ENCODE data around the gene CDCA4.

The CDCA4 gene

GRCh38 chr14:105020815-105021655 lies at the start of gene CDCA4:
Gene CDCA4 (minus strand): TSS chr14:105021083. CDS start chr14:105011929, 9,154 bp downstream.
- Histone ChIP-seq H3K4me1 (ENCODE audit: control insufficient read depth, insufficient read depth, low read length) (peaks cover 23% of the 10 kb centered on the region), H3K36me3 (ENCODE audit: control insufficient read depth, insufficient read depth, low read length) (peaks cover 11% of the 10 kb centered on the region; the same call in 1 of the 2 replicates), H3K27ac (ENCODE audit: low read depth, low read length) (peak within 1 kb of the TSS; percentile 77), H3K4me3 (ENCODE audit: low read depth, low read length) (peak within 1 kb of the TSS; percentile 97), H3K9ac (ENCODE audit: low read length) (peak within 1 kb of the TSS; percentile 96), H3K27me3 (ENCODE audit: control insufficient read depth, insufficient read depth, low read length) (no peaks in the 10 kb centered on the region), H3K9me3 (ENCODE audit: control insufficient read depth, insufficient read depth, low read depth, low read length) (no peaks in the 10 kb centered on the region)

- Histone ChIP-seq H3K4me1 (ENCODE audit: control insufficient read depth, insufficient read depth, low read length) (peaks cover 5% of the 10 kb centered on the region; the same call in 1 of the 2 replicates), H3K9ac (ENCODE audit: low read length) (no peak overlapping the region), H3K9me3 (ENCODE audit: control insufficient read depth, insufficient read depth, low read depth, low read length) (no peaks in the 10 kb centered on the region), H3K27me3 (ENCODE audit: control insufficient read depth, insufficient read depth, low read length) (no peaks in the 10 kb centered on the region; the same call in 1 of the 2 replicates), H3K27ac (ENCODE audit: low read depth, low read length) (no peak overlapping the region), H3K4me3 (ENCODE audit: low read depth, low read length) (no peak overlapping the region), H3K36me3 (ENCODE audit: control insufficient read depth, insufficient read depth, low read length) (no peaks in the 10 kb centered on the region)
Observed at GRCh38 chr14:105069871-105070759, 49.2 kb upstream of the CDCA4 start.

GRCh38 chr14:105069522-105069870 lies 48.6 kb upstream of the CDCA4 start:
- H3K9ac ChIP-seq (ENCODE audit: low read length) = no peak overlapping the region
- no peak overlapping the region for H3K4me3 ChIP-seq (ENCODE audit: low read depth, low read length)
- no peaks in the 10 kb centered on the region for H3K9me3 ChIP-seq (ENCODE audit: control insufficient read depth, insufficient read depth, low read depth, low read length)
- no peak overlapping the region for H3K27ac ChIP-seq (ENCODE audit: low read depth, low read length)
- peaks cover 4% of the 10 kb centered on the region; the same call in 1 of the 2 replicates for H3K4me1 ChIP-seq (ENCODE audit: control insufficient read depth, insufficient read depth, low read length)
- no peaks in the 10 kb centered on the region; the same call in 1 of the 2 replicates for H3K27me3 ChIP-seq (ENCODE audit: control insufficient read depth, insufficient read depth, low read length)
- H3K36me3 ChIP-seq (ENCODE audit: control insufficient read depth, insufficient read depth, low read length) = no peaks in the 10 kb centered on the region

- H3K4me1 ChIP-seq (ENCODE audit: control insufficient read depth, insufficient read depth, low read length) = peaks cover 3% of the 10 kb centered on the region; the same call in 1 of the 2 replicates
Observed at GRCh38 chr14:105068818-105069217, 47.9 kb upstream of the CDCA4 start.

GRCh38 chr14:105067969-105068301 lies 47.1 kb upstream of the CDCA4 start:
- Histone ChIP-seq H3K27me3 (ENCODE audit: control insufficient read depth, insufficient read depth, low read length) (no peaks in the 10 kb centered on the region; the same call in 1 of the 2 replicates), H3K9ac (ENCODE audit: low read length) (no peak overlapping the region), H3K4me1 (ENCODE audit: control insufficient read depth, insufficient read depth, low read length) (peaks cover 3% of the 10 kb centered on the region; the same call in 1 of the 2 replicates), H3K36me3 (ENCODE audit: control insufficient read depth, insufficient read depth, low read length) (no peaks in the 10 kb centered on the region), H3K27ac (ENCODE audit: low read depth, low read length) (no peak overlapping the region), H3K4me3 (ENCODE audit: low read depth, low read length) (no peak overlapping the region), H3K9me3 (ENCODE audit: control insufficient read depth, insufficient read depth, low read depth, low read length) (no peaks in the 10 kb centered on the region)

More at GRCh38 chr14:105068818-105069217, 47.9 kb upstream of the CDCA4 start:
- Histone ChIP-seq H3K4me3 (ENCODE audit: low read depth, low read length) (no peak overlapping the region), H3K36me3 (ENCODE audit: control insufficient read depth, insufficient read depth, low read length) (no peaks in the 10 kb centered on the region), H3K27me3 (ENCODE audit: control insufficient read depth, insufficient read depth, low read length) (no peaks in the 10 kb centered on the region; the same call in 1 of the 2 replicates), H3K9me3 (ENCODE audit: control insufficient read depth, insufficient read depth, low read depth, low read length) (no peaks in the 10 kb centered on the region), H3K27ac (ENCODE audit: low read depth, low read length) (no peak overlapping the region), H3K9ac (ENCODE audit: low read length) (no peak overlapping the region)

GRCh38 chr14:105067140-105067968 lies 46.5 kb upstream of the CDCA4 start:
- no peaks in the 10 kb centered on the region; the same call in 1 of the 2 replicates for H3K27me3 ChIP-seq (ENCODE audit: control insufficient read depth, insufficient read depth, low read length)
- no peak overlapping the region for H3K27ac ChIP-seq (ENCODE audit: low read depth, low read length)
- no peaks in the 10 kb centered on the region for H3K9me3 ChIP-seq (ENCODE audit: control insufficient read depth, insufficient read depth, low read depth, low read length)
- H3K4me3 ChIP-seq (ENCODE audit: low read depth, low read length) = no peak overlapping the region
- no peaks in the 10 kb centered on the region for H3K36me3 ChIP-seq (ENCODE audit: control insufficient read depth, insufficient read depth, low read length)
- peaks cover 3% of the 10 kb centered on the region; the same call in 1 of the 2 replicates for H3K4me1 ChIP-seq (ENCODE audit: control insufficient read depth, insufficient read depth, low read length)
- H3K9ac ChIP-seq (ENCODE audit: low read length) = no peak overlapping the region

GRCh38 chr14:105066240-105067071 lies 45.6 kb upstream of the CDCA4 start:
- Histone ChIP-seq H3K36me3 (ENCODE audit: control insufficient read depth, insufficient read depth, low read length) (no peaks in the 10 kb centered on the region), H3K4me3 (ENCODE audit: low read depth, low read length) (no peak overlapping the region), H3K9ac (ENCODE audit: low read length) (no peak overlapping the region), H3K9me3 (ENCODE audit: control insufficient read depth, insufficient read depth, low read depth, low read length) (no peaks in the 10 kb centered on the region), H3K4me1 (ENCODE audit: control insufficient read depth, insufficient read depth, low read length) (peaks cover 3% of the 10 kb centered on the region; the same call in 1 of the 2 replicates), H3K27ac (ENCODE audit: low read depth, low read length) (no peak overlapping the region), H3K27me3 (ENCODE audit: control insufficient read depth, insufficient read depth, low read length) (no peaks in the 10 kb centered on the region)

- peaks cover 3% of the 10 kb centered on the region; the same call in 1 of the 2 replicates for H3K4me1 ChIP-seq (ENCODE audit: control insufficient read depth, insufficient read depth, low read length)
- H3K27me3 ChIP-seq (ENCODE audit: control insufficient read depth, insufficient read depth, low read length) = no peaks in the 10 kb centered on the region
- H3K4me3 ChIP-seq (ENCODE audit: low read depth, low read length) = no peak within 1 kb of the TSS
- H3K9me3 ChIP-seq (ENCODE audit: control insufficient read depth, insufficient read depth, low read depth, low read length) = no peaks in the 10 kb centered on the region
- H3K36me3 ChIP-seq (ENCODE audit: control insufficient read depth, insufficient read depth, low read length) = no peaks in the 10 kb centered on the region
- H3K9ac ChIP-seq (ENCODE audit: low read length) = no peak within 1 kb of the TSS
- no peak within 1 kb of the TSS for H3K27ac ChIP-seq (ENCODE audit: low read depth, low read length)
Observed at GRCh38 chr14:105065280-105066228, 44.7 kb upstream of the CDCA4 start, which contains the start of gene GPR132. Gene GPR132 (minus strand): TSS chr14:105065430. CDS start chr14:105055420, 10,010 bp downstream.

- H3K4me3 ChIP-seq (ENCODE audit: low read depth, low read length) = no peak overlapping the region
- no peaks in the 10 kb centered on the region for H3K27me3 ChIP-seq (ENCODE audit: control insufficient read depth, insufficient read depth, low read length)
- no peaks in the 10 kb centered on the region for H3K9me3 ChIP-seq (ENCODE audit: control insufficient read depth, insufficient read depth, low read depth, low read length)
- no peak overlapping the region for H3K9ac ChIP-seq (ENCODE audit: low read length)
- H3K4me1 ChIP-seq (ENCODE audit: control insufficient read depth, insufficient read depth, low read length) = peaks cover 3% of the 10 kb centered on the region; the same call in 1 of the 2 replicates
- no peak overlapping the region for H3K27ac ChIP-seq (ENCODE audit: low read depth, low read length)
- H3K36me3 ChIP-seq (ENCODE audit: control insufficient read depth, insufficient read depth, low read length) = no peaks in the 10 kb centered on the region
Observed at GRCh38 chr14:105064721-105065143, 43.8 kb upstream of the CDCA4 start.
